Sciatic nerve (tissue), 2 donors: ENCODE data around the gene COA5. TPM values are rescaled to one million over a fixed set of nuclear protein-coding genes. Genes with fewer than 3 reads are reported as not detected.
A peak's percentile ranks its signal among the peaks of the same experiment; 100 is the strongest.
"Not testable (repeated sequence)": the region's sequence is repeated elsewhere in the genome, so short reads cannot be mapped to it uniquely, and the experiment has no call there.

Experiments used
- ATAC-seq: fragments of 200-7000 bp; cut with Tn5 transposase; one replicate; pipeline ENCODE4 v1.9.1; 2020; ENCODE audit warnings: mild to moderate bottlenecking, moderate library complexity
- DNase-seq: peaks from one replicate; pipeline ENCODE4 v3.0.0-alpha.2; 2020; ENCODE audit warnings: low spot score
- intact Hi-C: fragments of 100-400 bp; cut with DNase I; formaldehyde crosslinking; loops from one replicate; pipeline ENCODE4 v1.14.2; 2022
- total RNA-seq: library from RNA; stranded (reverse); fragmentation: NEBNext Ultra II Directional; extraction: Animal tissue kit (Norgen Biotek cat#: 25700); gene quantifications from one replicate; pipeline ENCODE4 v1.2.1, GENCODE V29; 2021
- donor health status: DM: no; HTN: no; CAD: no.
- donor health status: DM: no; HTN: no; CAD: no.

COA5 gene
- total RNA-seq, 1 donor from 2014 or later: 38.2 TPM

- intact Hi-C loops: no loop called here
- no peak for DNase-seq
- ATAC-seq: peak; percentile 51
These were observed 771 bp upstream of the COA5 start for GRCh38 chr2:98608962-98609604.

- DNase-seq: no peak
- peak; percentile 34 for ATAC-seq
- intact Hi-C loops: no loop called here
These were observed 584 bp downstream of the COA5 start for GRCh38 chr2:98607741-98608115.

- no peak for ATAC-seq
- no peak for DNase-seq
- intact Hi-C loops: no loop called here
These were observed 1.2 kb downstream of the COA5 start for GRCh38 chr2:98607104-98607503.

GRCh38 chr2:98606431-98606830 is 1.9 kb downstream of the COA5 start:
- intact Hi-C loops: no loop called here
- ATAC-seq (no peak), DNase-seq (no peak)

GRCh38 chr2:98605076-98605475 is 3.2 kb downstream of the COA5 start:
- ATAC-seq (no peak), DNase-seq (no peak)
- intact Hi-C loops: no loop called here

- ATAC-seq: no peak
- intact Hi-C loops: no loop called here
- DNase-seq: no peak
These were observed 3.8 kb downstream of the COA5 start for GRCh38 chr2:98604547-98604946.

GRCh38 chr2:98601532-98602132 is 6.7 kb downstream of the COA5 start:
- DNase-seq (no peak), ATAC-seq (no peak)
- intact Hi-C loops: no loop called here

- DNase-seq (no peak), ATAC-seq (no peak)
- intact Hi-C loops: no loop called here
These were observed 9.4 kb downstream of the COA5 start for GRCh38 chr2:98598781-98599428.

- intact Hi-C loops, DNase-seq, ATAC-seq: not testable (repeated sequence)
These were observed 13.6 kb downstream of the COA5 start for GRCh38 chr2:98594665-98595064.

GRCh38 chr2:98592565-98592964 is 15.7 kb downstream of the COA5 start:
- intact Hi-C loops: no loop called here
- ATAC-seq (no peak), DNase-seq (no peak)

- intact Hi-C loops: no loop called here
- DNase-seq (no peak), ATAC-seq (no peak)
These were observed 18.8 kb downstream of the COA5 start for GRCh38 chr2:98589489-98589888.

- no peak for DNase-seq
- ATAC-seq: no peak
- intact Hi-C loops: no loop called here
These were observed 19.4 kb downstream of the COA5 start for GRCh38 chr2:98588880-98589431.

GRCh38 chr2:98586551-98587140 is 21.7 kb downstream of the COA5 start:
- ATAC-seq (no peak), DNase-seq (no peak)
- intact Hi-C loops: no loop called here

- intact Hi-C loops: no loop called here
- DNase-seq: no peak
These were observed 22.9 kb downstream of the COA5 start for GRCh38 chr2:98585386-98585785.

GRCh38 chr2:98583816-98584618 is 24.3 kb downstream of the COA5 start:
- no peak for ATAC-seq
- no peak for DNase-seq
- intact Hi-C loops: no loop called here

More at GRCh38 chr2:98585386-98585785, 22.9 kb downstream of the COA5 start:
- no peak for ATAC-seq

- ATAC-seq: no peak
- DNase-seq: no peak
- intact Hi-C loops: no loop called here
These were observed 25.0 kb downstream of the COA5 start for GRCh38 chr2:98583276-98583675.

- DNase-seq: no peak
- ATAC-seq: no peak
- intact Hi-C loops: no loop called here
These were observed 25.8 kb downstream of the COA5 start for GRCh38 chr2:98582523-98582922.

- intact Hi-C loops: no loop called here
- DNase-seq (no peak), ATAC-seq (no peak)
These were observed 27.5 kb downstream of the COA5 start for GRCh38 chr2:98580656-98581284.

GRCh38 chr2:98579926-98580325 is 28.4 kb downstream of the COA5 start:
- ATAC-seq: no peak
- no peak for DNase-seq
- intact Hi-C loops: no loop called here
